DOHH2 (cell line): ENCODE data around the gene PAIP1.

Experiments used
- H3F3A ChIP-seq: fragments of 200-600 bp; sonication (generic), shearing (Covaris generic); 2 replicates; pipeline ENCODE4 v1.6.0; 2016; ENCODE audit warnings: antibody characterized with exemption, mild to moderate bottlenecking; ENCODE audit not compliant: control insufficient read depth, insufficient read depth
- H3K27ac ChIP-seq: fragments of 200-600 bp; sonication (generic); 2 replicates; pipeline ENCODE4 v1.5.1; 2014; ENCODE audit warnings: low read depth, mild to moderate bottlenecking, low read length, moderate library complexity
- H3K27me3 ChIP-seq: fragments of 200-600 bp; sonication (generic); 2 replicates; pipeline ENCODE4 v1.6.1; 2014; ENCODE audit warnings: mild to moderate bottlenecking, low read length, mixed read lengths; ENCODE audit not compliant: control insufficient read depth
- H3K36me3 ChIP-seq: fragments of 200-600 bp; sonication (generic); 2 replicates; pipeline ENCODE4 v1.6.1; 2014; ENCODE audit warnings: mild to moderate bottlenecking, low read length, moderate library complexity, mixed read lengths; ENCODE audit not compliant: control insufficient read depth
- H3K4me1 ChIP-seq: fragments of 200-600 bp; sonication (generic); 2 replicates; pipeline ENCODE4 v1.6.1; 2014; ENCODE audit warnings: mild to moderate bottlenecking, low read length, mixed read lengths; ENCODE audit not compliant: control insufficient read depth
- H3K4me2 ChIP-seq: fragments of 200-600 bp; sonication (generic); 2 replicates; pipeline ENCODE4 v1.6.0; 2014; ENCODE audit warnings: mild to moderate bottlenecking, low read length, moderate library complexity
- H3K4me3 ChIP-seq: fragments of 200-600 bp; sonication (generic); 2 replicates; pipeline ENCODE4 v1.5.1; 2014; ENCODE audit warnings: mild to moderate bottlenecking, low read length, mixed read lengths
- H3K79me2 ChIP-seq: fragments of 200-600 bp; sonication (generic); 2 replicates; pipeline ENCODE4 v1.6.1; 2014; ENCODE audit warnings: mild to moderate bottlenecking, low read length, mixed read lengths; ENCODE audit not compliant: control insufficient read depth
- H3K9me2 ChIP-seq: fragments of 200-600 bp; sonication (generic); replicated peaks from 2 replicates; pipeline ENCODE4 v1.6.1; 2014; ENCODE audit warnings: mild to moderate bottlenecking, low read length, mixed read lengths; ENCODE audit not compliant: control insufficient read depth
- H3K9me3 ChIP-seq: fragments of 200-600 bp; sonication (generic); 2 replicates; pipeline ENCODE4 v1.6.1; 2014; ENCODE audit warnings: antibody characterized with exemption, low read length, mixed read lengths; ENCODE audit not compliant: control insufficient read depth, insufficient read depth
- H4K20me1 ChIP-seq: fragments of 200-600 bp; sonication (generic); 2 replicates; pipeline ENCODE4 v1.6.0; 2014; ENCODE audit warnings: low read depth, mild to moderate bottlenecking, antibody characterized with exemption, low read length, moderate library complexity; ENCODE audit not compliant: control insufficient read depth, insufficient read depth
- EZH2phosphoT487 ChIP-seq: fragments of 200-600 bp; sonication (generic); IDR thresholded peaks from 2 replicates; pipeline ENCODE4 v1.6.1; 2017; ENCODE audit warnings: borderline replicate concordance, mild to moderate bottlenecking, antibody characterized with exemption, low read length, moderate library complexity, mixed read lengths
- TF ChIP-seq, protein P1 (sequence below): fragments of 200-600 bp; sonication (generic); IDR thresholded peaks from one replicate; pipeline ENCODE4 v1.5.1; 2014; ENCODE audit warnings: antibody characterized with exemption, mild to moderate bottlenecking, low read depth, low read length; ENCODE audit not compliant: poor library complexity, severe bottlenecking

The PAIP1 gene

DNA sequence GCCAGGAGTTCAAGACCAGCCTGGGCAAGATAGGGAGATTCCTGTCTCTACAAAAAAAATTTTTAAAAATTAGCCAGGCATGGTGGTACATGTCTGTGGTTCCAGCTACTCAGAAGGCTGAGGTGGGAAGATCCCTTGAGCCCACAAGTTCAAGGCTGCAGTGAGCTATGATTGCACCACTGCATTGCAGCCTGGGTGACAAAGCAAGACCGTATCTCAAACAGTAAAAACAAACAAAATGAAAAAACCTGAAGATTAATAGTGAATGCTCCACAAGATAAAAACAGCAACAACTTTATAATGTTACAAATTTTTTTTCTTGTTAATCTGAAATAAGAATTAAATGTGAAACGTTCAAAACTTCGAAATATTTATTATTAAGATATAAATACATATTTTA lies 70.5 kb downstream of the PAIP1 start:
- Histone ChIP-seq H3K36me3 (peaks cover 37% of the 10 kb centered on the region), H3K9me2 (no peaks in the 10 kb centered on the region), H4K20me1 (no peaks in the 10 kb centered on the region), H3K27ac (no peak overlapping the region; the same call in 1 of the 2 replicates), H3K79me2 (peaks cover 23% of the 10 kb centered on the region), H3K4me2 (no peak overlapping the region), H3K4me1 (peaks cover 30% of the 10 kb centered on the region), H3K27me3 (no peaks in the 10 kb centered on the region), H3K4me3 (no peak overlapping the region), H3K9me3 (no peaks in the 10 kb centered on the region), H3F3A (peaks cover 19% of the 10 kb centered on the region)
- TF ChIP-seq, protein P1, sequence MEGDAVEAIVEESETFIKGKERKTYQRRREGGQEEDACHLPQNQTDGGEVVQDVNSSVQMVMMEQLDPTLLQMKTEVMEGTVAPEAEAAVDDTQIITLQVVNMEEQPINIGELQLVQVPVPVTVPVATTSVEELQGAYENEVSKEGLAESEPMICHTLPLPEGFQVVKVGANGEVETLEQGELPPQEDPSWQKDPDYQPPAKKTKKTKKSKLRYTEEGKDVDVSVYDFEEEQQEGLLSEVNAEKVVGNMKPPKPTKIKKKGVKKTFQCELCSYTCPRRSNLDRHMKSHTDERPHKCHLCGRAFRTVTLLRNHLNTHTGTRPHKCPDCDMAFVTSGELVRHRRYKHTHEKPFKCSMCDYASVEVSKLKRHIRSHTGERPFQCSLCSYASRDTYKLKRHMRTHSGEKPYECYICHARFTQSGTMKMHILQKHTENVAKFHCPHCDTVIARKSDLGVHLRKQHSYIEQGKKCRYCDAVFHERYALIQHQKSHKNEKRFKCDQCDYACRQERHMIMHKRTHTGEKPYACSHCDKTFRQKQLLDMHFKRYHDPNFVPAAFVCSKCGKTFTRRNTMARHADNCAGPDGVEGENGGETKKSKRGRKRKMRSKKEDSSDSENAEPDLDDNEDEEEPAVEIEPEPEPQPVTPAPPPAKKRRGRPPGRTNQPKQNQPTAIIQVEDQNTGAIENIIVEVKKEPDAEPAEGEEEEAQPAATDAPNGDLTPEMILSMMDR: no peak
- TF ChIP-seq EZH2phosphoT487: no peak

DNA sequence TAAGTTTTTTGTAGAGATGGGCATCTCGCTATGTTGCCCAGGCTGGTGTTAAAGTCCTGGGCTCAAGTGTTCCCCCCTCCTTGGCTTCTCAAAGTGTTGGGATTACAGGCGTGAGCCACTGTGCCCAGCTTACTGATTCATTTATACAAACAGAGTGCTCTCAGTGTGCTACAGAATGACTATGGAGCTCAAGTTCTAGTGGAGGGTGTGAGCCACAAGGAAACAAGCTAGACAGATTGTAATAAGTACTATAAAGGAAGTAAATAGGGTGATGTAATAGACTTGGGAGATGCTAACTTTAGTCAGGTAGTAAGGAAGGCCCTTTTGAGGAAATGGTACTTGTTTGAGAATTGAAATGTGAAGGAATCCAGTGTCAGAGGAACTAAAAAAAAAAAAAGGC lies 71.5 kb downstream of the PAIP1 start:
- H3F3A ChIP-seq: peaks cover 19% of the 10 kb centered on the region
- TF ChIP-seq, protein P1: no peak
- TF ChIP-seq EZH2phosphoT487: no peak
- H3K4me2 ChIP-seq: peak overlapping the region; percentile 93
- peaks cover 30% of the 10 kb centered on the region for H3K4me1 ChIP-seq
- H3K4me3 ChIP-seq: 0 out of 2 replicates have a peak overlapping the region, but pooled peaks have one; percentile 25
- H3K27me3 ChIP-seq: no peaks in the 10 kb centered on the region
- no peaks in the 10 kb centered on the region for H3K9me2 ChIP-seq
- peak overlapping the region; percentile 87 for H3K27ac ChIP-seq
- H3K79me2 ChIP-seq: peaks cover 28% of the 10 kb centered on the region
- peaks cover 34% of the 10 kb centered on the region for H3K36me3 ChIP-seq
- H3K9me3 ChIP-seq: no peaks in the 10 kb centered on the region
- no peaks in the 10 kb centered on the region for H4K20me1 ChIP-seq

DNA sequence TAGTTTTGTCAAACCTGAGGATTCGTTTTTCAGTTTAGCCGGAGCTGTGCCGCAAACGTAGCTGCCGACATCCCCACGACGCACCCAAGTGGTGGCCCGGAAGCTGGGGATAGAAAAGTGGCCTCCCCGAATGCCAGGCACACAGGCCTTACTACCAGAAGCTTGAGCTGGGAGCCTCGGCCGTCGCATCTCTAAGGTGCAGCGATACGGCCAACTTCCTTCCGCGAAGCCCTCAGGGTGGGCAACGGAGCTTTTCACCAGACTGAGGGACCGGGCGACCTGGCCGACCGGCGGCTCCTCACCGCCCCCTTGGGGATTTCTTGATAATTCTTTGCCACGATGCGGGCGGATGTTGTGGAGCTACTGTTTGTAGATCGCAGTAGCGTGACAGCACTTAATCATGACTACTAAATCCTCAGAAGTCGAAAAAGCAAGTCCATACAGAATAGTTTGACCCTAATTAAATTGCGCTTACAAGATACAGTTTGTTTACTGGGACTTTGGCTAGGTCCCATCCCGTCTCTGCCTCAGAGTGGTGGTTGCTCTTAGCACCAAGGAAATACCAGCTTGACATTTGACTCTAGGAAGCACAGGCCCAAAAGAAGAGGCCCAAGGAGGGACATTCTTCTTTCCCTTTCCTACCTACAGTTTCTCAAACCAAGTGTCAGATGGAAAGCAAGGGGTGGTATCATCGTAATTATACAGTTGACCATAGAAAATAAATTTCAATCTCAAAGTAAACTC lies 72.6 kb downstream of the PAIP1 start:
- H3K27ac ChIP-seq: peak overlapping the region; percentile 87
- no peaks in the 10 kb centered on the region for H3K9me3 ChIP-seq
- peaks cover 27% of the 10 kb centered on the region for H3K36me3 ChIP-seq
- H3K4me2 ChIP-seq: peak overlapping the region; percentile 93
- H3F3A ChIP-seq: peaks cover 19% of the 10 kb centered on the region
- no peaks in the 10 kb centered on the region for H4K20me1 ChIP-seq
- peaks cover 32% of the 10 kb centered on the region for H3K79me2 ChIP-seq
- no peaks in the 10 kb centered on the region for H3K27me3 ChIP-seq
- H3K9me2 ChIP-seq: no peaks in the 10 kb centered on the region
- H3K4me3 ChIP-seq: peak overlapping the region; percentile 84
- peaks cover 30% of the 10 kb centered on the region for H3K4me1 ChIP-seq
- TF ChIP-seq EZH2phosphoT487: no peak
- TF ChIP-seq, protein P1: peak; percentile 86
